H1 (cell line): ENCODE measurements around the gene CCDC110. TPM values are rescaled to one million over a fixed set of nuclear protein-coding genes. Genes with fewer than 3 reads are reported as not detected.

Experiments used
- KDM4A ChIP-seq: IDR thresholded peaks from one replicate; pipeline ENCODE4 v1.7.1; 2012; ENCODE audit warnings: low read depth, mild to moderate bottlenecking, moderate library complexity, low read length, inconsistent platforms; ENCODE audit not compliant: severe bottlenecking
- SP1 ChIP-seq: IDR thresholded peaks from 2 replicates; pipeline ENCODE4 v1.6.1; 2011; ENCODE audit warnings: low read depth, low read length
- ZNF274 ChIP-seq: IDR thresholded peaks from 2 replicates; pipeline ENCODE4 v1.7.0; 2012; ENCODE audit warnings: low read length, borderline replicate concordance; ENCODE audit errors: extremely low read depth
- polyA plus RNA-seq, 7 experiments: library from polyadenylated mRNA; depleted of rRNA in 3 of 7; stranded (reverse) in 5 of 7; unstranded in 2 of 7; fragments of >200 nt in 5 of 7; fragments of 200-250 nt in 2 of 7; gene quantifications; 1 replicate in 5 of 7; 2 replicates in 1 of 7; 4 replicates in 1 of 7; pipeline versions ENCODE4 v1.2.1 to v1.2.3, GENCODE V29; 2011 to 2013; ENCODE audit warnings: missing spikeins in 2 of 7, mixed read lengths in 2 of 7
- total RNA-seq: library from RNA; stranded (reverse); fragmentation: NEBNext Ultra II Directional; extraction: Animal tissue kit (Norgen Biotek cat#: 25700); gene quantifications from 2 replicates; pipeline ENCODE4 v1.2.1, GENCODE V29; 2021

CCDC110 gene
- total and polyA plus RNA-seq, 2 of the 8 experiments (the other 6 are each of a cell fraction or from before 2014, with no cell fraction given) = 0.33 to 3.1 TPM

DNA sequence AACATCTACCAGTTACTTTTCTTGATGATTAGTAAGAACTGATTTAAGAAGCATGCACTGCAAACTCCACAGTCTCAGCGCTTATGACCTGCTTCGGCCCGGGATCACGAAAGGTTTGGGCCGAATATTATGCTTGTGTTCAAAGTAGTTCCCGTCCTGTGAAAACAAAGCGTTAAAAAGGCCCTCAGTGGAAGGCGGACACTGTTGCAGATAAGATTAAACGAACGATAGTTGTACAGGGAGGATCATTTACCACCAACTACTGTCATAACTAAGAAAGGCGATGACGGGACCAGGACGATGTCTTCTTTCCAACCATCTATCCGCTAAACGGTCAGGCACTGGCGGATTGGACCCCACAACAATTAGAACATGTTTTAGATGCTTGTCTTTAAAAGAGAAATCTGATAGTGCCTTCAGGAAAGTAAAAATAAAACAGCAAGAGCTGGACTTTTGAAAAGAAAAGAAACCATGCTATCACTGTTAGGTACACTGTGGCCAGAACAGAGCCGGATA lies 42.7 kb upstream of the CCDC110 start (continued):
- TF ChIP-seq KDM4A = no peak
- TF ChIP-seq SP1 = no peak
- no peak for TF ChIP-seq ZNF274
